GM18861 (cell line): Measurements from ENCODE around the gene GPR153.

Experiments used
- ATAC-seq: cut with Tn5 transposase; IDR thresholded peaks from one replicate; pipeline ENCODE4 v1.9.1; 2021; ENCODE audit not compliant: unreplicated experiment

The GPR153 gene

GRCh38 chr1:6269720-6270400 is 9.0 kb upstream of the GPR153 start:
- ATAC-seq, result no peak

GRCh38 chr1:6269296-6269695 is 8.4 kb upstream of the GPR153 start:
- ATAC-seq, result no peak

- no peak for ATAC-seq
These were observed 7.5 kb upstream of the GPR153 start for GRCh38 chr1:6268415-6268814.

- no peak for ATAC-seq
These were observed 6.9 kb upstream of the GPR153 start for GRCh38 chr1:6267686-6268322.

GRCh38 chr1:6266641-6267040 is 5.7 kb upstream of the GPR153 start:
- no peak for ATAC-seq

GRCh38 chr1:6265151-6265550 is 4.3 kb upstream of the GPR153 start:
- no peak for ATAC-seq

- no peak for ATAC-seq
These were observed 2.8 kb upstream of the GPR153 start for GRCh38 chr1:6263716-6264115.

GRCh38 chr1:6262555-6263420 is 1.9 kb upstream of the GPR153 start:
- no peak for ATAC-seq

GRCh38 chr1:6261615-6261995 is 707 bp upstream of the GPR153 start:
- ATAC-seq, result no peak

- ATAC-seq, result no peak
These were observed 414 bp downstream of the GPR153 start for GRCh38 chr1:6260433-6260934.

GRCh38 chr1:6259491-6260362 is 1.2 kb downstream of the GPR153 start:
- no peak for ATAC-seq

GRCh38 chr1:6258675-6259074 is 2.2 kb downstream of the GPR153 start:
- no peak for ATAC-seq

GRCh38 chr1:6257541-6258069 is 3.3 kb downstream of the GPR153 start:
- no peak for ATAC-seq

GRCh38 chr1:6256645-6257044 is 4.3 kb downstream of the GPR153 start:
- no peak for ATAC-seq

GRCh38 chr1:6254691-6255090 is 6.2 kb downstream of the GPR153 start:
- no peak for ATAC-seq

GRCh38 chr1:6253380-6253779 is 7.5 kb downstream of the GPR153 start:
- no peak for ATAC-seq

GRCh38 chr1:6252374-6252710 is 8.6 kb downstream of the GPR153 start:
- no peak for ATAC-seq

- ATAC-seq, result no peak
These were observed 9.1 kb downstream of the GPR153 start for GRCh38 chr1:6251681-6252373.

GRCh38 chr1:6251233-6251632 is 9.7 kb downstream of the GPR153 start:
- ATAC-seq, result no peak
